Esophagus muscularis mucosa (tissue), 4 donors: Measurements from ENCODE around the gene LSM10. TPM values are rescaled to one million over a fixed set of nuclear protein-coding genes. Genes with fewer than 3 reads are reported as not detected.

ENCODE experiments used
- DNase-seq: peaks from one replicate; pipeline ENCODE4 v3.0.0-alpha.2; 2017; ENCODE audit errors: extremely low spot score
- H3K27ac ChIP-seq, 4 donors: fragments of 200-600 bp; sonication (generic); replicated peaks in 1 of 4; 1 replicate in 3 of 4; 2 replicates in 1 of 4; pipeline ENCODE4 v1.5.1; 2016 to 2019; ENCODE audit warnings: mild to moderate bottlenecking in 1 of 4
- H3K27me3 ChIP-seq, 4 donors: fragments of 200-600 bp; sonication (generic); one replicate each; pipeline versions ENCODE4 v1.5.1 to v1.6.0; 2016 to 2019
- H3K36me3 ChIP-seq, 4 donors: fragments of 200-600 bp; sonication (generic); one replicate each; pipeline ENCODE4 v1.5.1; 2016 to 2019
- H3K4me1 ChIP-seq, 4 donors: fragments of 200-600 bp; sonication (generic); one replicate each; pipeline ENCODE4 v1.5.1; 2016 to 2019
- H3K4me3 ChIP-seq, 4 donors: fragments of 200-600 bp; sonication (generic); 1 replicate in 2 of 4; 2 replicates in 2 of 4; pipeline ENCODE4 v1.5.1; 2016 to 2019; ENCODE audit warnings: mild to moderate bottlenecking in 4 of 4, moderate library complexity in 1 of 4
- H3K9me3 ChIP-seq, 4 donors: fragments of 200-600 bp; sonication (generic); 1 replicate in 3 of 4; 2 replicates in 1 of 4; pipeline ENCODE4 v1.5.1; 2016 to 2019
- CTCF ChIP-seq, 3 experiments: fragments of 200-600 bp in 2 of 3; fragments of 450-650 bp in 1 of 3; sonication (generic) in 2 of 3; IDR thresholded peaks; one replicate each; pipeline ENCODE4 v1.5.1; 2017 to 2019; ENCODE audit warnings: antibody characterized with exemption in 3 of 3, mild to moderate bottlenecking in 2 of 3, moderate library complexity in 1 of 3
- EP300 ChIP-seq: sonication (generic); formaldehyde crosslinking; IDR thresholded peaks from one replicate; pipeline ENCODE4 v1.6.1; 2017; ENCODE audit warnings: antibody characterized with exemption
- POLR2A ChIP-seq: fragments of 450-650 bp; IDR thresholded peaks from one replicate; pipeline ENCODE4 v1.6.1; 2017; ENCODE audit warnings: antibody characterized with exemption, moderate library complexity, mild to moderate bottlenecking, low read depth
- POLR2AphosphoS5 ChIP-seq, 2 donors: sonication (generic); formaldehyde crosslinking; IDR thresholded peaks; one replicate each; pipeline ENCODE4 v1.6.1; 2017; ENCODE audit warnings: antibody characterized with exemption in 2 of 2
- whole genome bisulfite sequencing: methylation state at CpG from one replicate; pipeline ENCODE4 v1.1.5; 2018; 5-methylcytosine and 5-hydroxymethylcytosine counted together
- intact Hi-C: fragments of 100-400 bp; cut with DNase I; formaldehyde crosslinking; loops from one replicate; pipeline ENCODE4 v1.15.1; 2023
- total RNA-seq, 4 donors: library from RNA; depleted of rRNA; stranded (reverse); fragments of >200 nt; gene quantifications; one replicate each; pipeline versions ENCODE4 v1.1.0 to v1.2.1, GENCODE V29; 2016

The LSM10 gene
- total RNA-seq, 4 donors from 2014 or later: 42.2 to 64.5 (median 59.5) TPM

GRCh38 chr1:36367798-36368197 lies 29.9 kb downstream of the LSM10 start:
- Histone ChIP-seq H3K4me3 (no peak overlapping the region), H3K4me1 (peaks cover 48 to 65% (median 57%) of the 10 kb centered on the region in 4 donors), H3K36me3 (peaks cover 4 to 22% (median 19%) of the 10 kb centered on the region in 4 donors), H3K9me3 (no peaks in the 10 kb centered on the region), H3K27me3 (no peaks in the 10 kb centered on the region), H3K27ac (no peak overlapping the region)
- WGBS: 98% methylated on average over 4 of the region's 4 CpGs
- intact Hi-C loops: loop anchor here (2.0 kb wide), 1 partner anchor 53 kb away; no protein-coding TSS in a partner anchor
- DNase-seq: no peak
- no peak for TF ChIP-seq CTCF (IDR thresholded peaks at IDR 0.05)

GRCh38 chr1:36367066-36367465 lies 30.6 kb downstream of the LSM10 start:
- Histone ChIP-seq H3K4me1 (peaks cover 42 to 58% (median 50%) of the 10 kb centered on the region in 4 donors), H3K27ac (peak overlapping the region in 1 of 4 donors; percentile 54)
- intact Hi-C loops: no loop called here

GRCh38 chr1:36366091-36366661 lies 31.5 kb downstream of the LSM10 start:
- no peaks in the 10 kb centered on the region for H3K9me3 ChIP-seq
- DNase-seq: no peak
- no peaks in the 10 kb centered on the region for H3K27me3 ChIP-seq
- 33% methylated on average over 18 of the region's 18 CpGs for WGBS
- TF ChIP-seq CTCF (IDR thresholded peaks at IDR 0.05): no peak
- no peak for TF ChIP-seq POLR2AphosphoS5 (IDR thresholded peaks at IDR 0.05)
- no peak for TF ChIP-seq EP300
- no peak for TF ChIP-seq POLR2A
- intact Hi-C loops: no loop called here
- peak overlapping the region; percentile 48 to 54 (median 52) for H3K27ac ChIP-seq
- H3K4me1 ChIP-seq: peaks cover 33 to 49% (median 43%) of the 10 kb centered on the region in 4 donors
- H3K36me3 ChIP-seq: peaks cover 11 to 34% (median 31%) of the 10 kb centered on the region in 4 donors
- H3K4me3 ChIP-seq: no peak overlapping the region

More at GRCh38 chr1:36367066-36367465, 30.6 kb downstream of the LSM10 start:
- no peak for DNase-seq
- no peak overlapping the region for H3K4me3 ChIP-seq
- peaks cover 10 to 29% (median 26%) of the 10 kb centered on the region in 4 donors for H3K36me3 ChIP-seq
- 79% methylated on average over 5 of the region's 5 CpGs for WGBS
- H3K27me3 ChIP-seq: no peaks in the 10 kb centered on the region
- TF ChIP-seq CTCF (IDR thresholded peaks at IDR 0.05) (no peak), POLR2A (no peak), EP300 (no peak), POLR2AphosphoS5 (IDR thresholded peaks at IDR 0.05) (no peak)
- H3K9me3 ChIP-seq: no peaks in the 10 kb centered on the region

GRCh38 chr1:36365381-36365780 lies 32.3 kb downstream of the LSM10 start:
- Histone ChIP-seq H3K27me3 (no peaks in the 10 kb centered on the region), H3K4me3 (no peak overlapping the region), H3K36me3 (peaks cover 11 to 41% (median 34%) of the 10 kb centered on the region in 4 donors), H3K9me3 (no peaks in the 10 kb centered on the region), H3K4me1 (peaks cover 31 to 44% (median 39%) of the 10 kb centered on the region in 4 donors), H3K27ac (peak overlapping the region; percentile 48 to 54 (median 52))
- 75% methylated on average over 1 of the region's 1 CpG for WGBS
- TF ChIP-seq CTCF (IDR thresholded peaks at IDR 0.05) (no peak), POLR2AphosphoS5 (IDR thresholded peaks at IDR 0.05) (no peak), POLR2A (no peak), EP300 (no peak)
- intact Hi-C loops: no loop called here
- DNase-seq: no peak
